ENCODE measurements around the gene SMURF1. TPM values are rescaled to one million over a fixed set of nuclear protein-coding genes. Genes with fewer than 3 reads are reported as not detected.

Gene SMURF1
- total RNA-seq, 4 donors from 2014 or later, result 26.8 to 44.7 (median 31.5) TPM

DNA sequence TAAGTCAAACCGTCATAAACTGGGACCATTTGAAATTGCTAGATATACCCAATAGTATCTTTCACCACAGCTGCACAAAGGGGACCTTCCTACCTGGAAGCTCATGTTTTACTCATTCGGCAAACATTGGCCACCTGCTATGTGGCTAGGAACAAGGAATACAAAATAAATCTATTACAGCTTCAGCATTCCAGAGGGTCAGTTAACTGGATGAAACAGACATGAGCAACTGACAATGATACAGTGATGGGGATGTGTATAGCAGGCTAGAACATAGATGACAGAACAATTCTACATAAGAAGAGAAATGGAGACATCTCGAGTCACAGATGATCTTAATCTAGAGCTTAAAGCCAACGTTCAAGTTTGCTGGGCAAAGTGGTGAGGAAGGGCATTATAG, 3.1 kb upstream of the SMURF1 start:
- 78 to 79% methylated on average over 4 of the region's 4 CpGs for WGBS, 2 donors
- DNase-seq (ENCODE audit: low spot score in 2 of 2), result no peak
- intact Hi-C loops (cut with DNase I; ENCODE audit: low total_unique reads), result no loop called here
- TF ChIP-seq POLR2A (IDR thresholded peaks at IDR 0.05), result no peak
- TF ChIP-seq, protein P1, sequence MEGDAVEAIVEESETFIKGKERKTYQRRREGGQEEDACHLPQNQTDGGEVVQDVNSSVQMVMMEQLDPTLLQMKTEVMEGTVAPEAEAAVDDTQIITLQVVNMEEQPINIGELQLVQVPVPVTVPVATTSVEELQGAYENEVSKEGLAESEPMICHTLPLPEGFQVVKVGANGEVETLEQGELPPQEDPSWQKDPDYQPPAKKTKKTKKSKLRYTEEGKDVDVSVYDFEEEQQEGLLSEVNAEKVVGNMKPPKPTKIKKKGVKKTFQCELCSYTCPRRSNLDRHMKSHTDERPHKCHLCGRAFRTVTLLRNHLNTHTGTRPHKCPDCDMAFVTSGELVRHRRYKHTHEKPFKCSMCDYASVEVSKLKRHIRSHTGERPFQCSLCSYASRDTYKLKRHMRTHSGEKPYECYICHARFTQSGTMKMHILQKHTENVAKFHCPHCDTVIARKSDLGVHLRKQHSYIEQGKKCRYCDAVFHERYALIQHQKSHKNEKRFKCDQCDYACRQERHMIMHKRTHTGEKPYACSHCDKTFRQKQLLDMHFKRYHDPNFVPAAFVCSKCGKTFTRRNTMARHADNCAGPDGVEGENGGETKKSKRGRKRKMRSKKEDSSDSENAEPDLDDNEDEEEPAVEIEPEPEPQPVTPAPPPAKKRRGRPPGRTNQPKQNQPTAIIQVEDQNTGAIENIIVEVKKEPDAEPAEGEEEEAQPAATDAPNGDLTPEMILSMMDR (IDR thresholded peaks at IDR 0.05), result no peak
- H3K4me3 ChIP-seq (ENCODE audit: low read depth, poor library complexity, severe bottlenecking), result no peak overlapping the region

DNA sequence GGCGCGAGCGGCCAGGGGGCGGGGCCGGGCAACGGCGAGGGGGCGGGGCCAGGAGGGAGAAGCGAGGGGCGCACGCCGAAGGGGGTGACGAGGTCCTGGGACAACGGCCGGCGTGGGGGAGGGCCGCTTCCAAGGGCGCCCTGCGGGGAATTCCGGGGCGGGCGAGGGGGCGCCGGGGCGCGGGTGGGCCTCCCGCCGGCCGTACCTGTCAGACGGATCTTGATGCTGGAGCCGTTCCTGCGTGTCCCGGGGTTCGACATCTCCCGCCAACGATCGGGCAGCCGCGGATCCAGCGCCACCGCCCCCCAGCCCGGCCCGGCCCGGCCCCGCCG, 421 bp downstream of the SMURF1 start:
- H3K4me3 ChIP-seq (ENCODE audit: low read depth, poor library complexity, severe bottlenecking), result peak overlapping the region; percentile 95
- DNase-seq (ENCODE audit: low spot score in 2 of 2), result no peak
- no peak for TF ChIP-seq POLR2A (IDR thresholded peaks at IDR 0.05)
- TF ChIP-seq, protein P1 (IDR thresholded peaks at IDR 0.05), result no peak
- WGBS, 2 donors, result 0 to 2% methylated on average over 3 to 37 of the region's 46 CpGs
- intact Hi-C loops (cut with DNase I; ENCODE audit: low total_unique reads), result no loop called here

DNA sequence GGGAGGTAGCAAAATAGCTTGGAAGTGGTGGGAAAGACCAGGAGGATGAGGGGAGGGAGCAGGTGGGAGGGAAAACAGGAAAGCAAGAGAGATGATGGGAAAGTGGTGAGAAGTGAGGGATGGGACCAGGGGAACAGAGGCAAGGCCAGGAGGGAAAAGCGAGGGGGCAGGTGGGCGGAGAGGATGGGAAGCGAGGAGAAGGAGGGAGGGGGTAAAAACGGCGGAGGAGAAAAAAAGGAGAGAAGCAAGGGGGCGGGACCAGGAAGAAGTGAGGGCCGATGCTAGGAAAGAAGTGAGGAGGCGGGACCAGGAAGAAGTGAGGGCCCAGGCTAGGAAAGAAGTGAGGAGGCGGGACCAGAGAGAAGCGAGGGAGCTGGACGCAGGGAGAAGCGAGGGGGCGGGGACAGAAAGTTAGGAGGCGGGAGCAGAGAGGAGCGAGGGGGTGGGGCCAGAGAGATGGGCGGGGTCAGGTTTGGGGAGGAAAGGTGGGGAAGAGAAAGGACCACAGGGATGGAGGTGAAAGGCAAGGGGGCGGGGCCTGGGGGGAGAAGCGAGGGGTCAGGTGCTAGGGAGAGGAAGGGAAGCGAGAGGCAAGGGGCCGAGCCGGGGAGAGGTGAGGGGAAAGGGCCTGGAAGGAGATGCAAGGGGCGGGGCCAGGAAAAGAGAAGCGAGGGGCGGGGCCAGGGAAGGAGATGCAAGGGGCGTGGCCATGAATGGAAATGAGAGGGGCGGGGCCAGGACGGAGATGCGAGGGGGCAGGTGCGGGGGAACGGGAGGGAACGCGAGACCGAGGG, 984 bp downstream of the SMURF1 start:
- TF ChIP-seq, protein P1 (IDR thresholded peaks at IDR 0.05), result no peak
- no peak for TF ChIP-seq POLR2A (IDR thresholded peaks at IDR 0.05)

DNA sequence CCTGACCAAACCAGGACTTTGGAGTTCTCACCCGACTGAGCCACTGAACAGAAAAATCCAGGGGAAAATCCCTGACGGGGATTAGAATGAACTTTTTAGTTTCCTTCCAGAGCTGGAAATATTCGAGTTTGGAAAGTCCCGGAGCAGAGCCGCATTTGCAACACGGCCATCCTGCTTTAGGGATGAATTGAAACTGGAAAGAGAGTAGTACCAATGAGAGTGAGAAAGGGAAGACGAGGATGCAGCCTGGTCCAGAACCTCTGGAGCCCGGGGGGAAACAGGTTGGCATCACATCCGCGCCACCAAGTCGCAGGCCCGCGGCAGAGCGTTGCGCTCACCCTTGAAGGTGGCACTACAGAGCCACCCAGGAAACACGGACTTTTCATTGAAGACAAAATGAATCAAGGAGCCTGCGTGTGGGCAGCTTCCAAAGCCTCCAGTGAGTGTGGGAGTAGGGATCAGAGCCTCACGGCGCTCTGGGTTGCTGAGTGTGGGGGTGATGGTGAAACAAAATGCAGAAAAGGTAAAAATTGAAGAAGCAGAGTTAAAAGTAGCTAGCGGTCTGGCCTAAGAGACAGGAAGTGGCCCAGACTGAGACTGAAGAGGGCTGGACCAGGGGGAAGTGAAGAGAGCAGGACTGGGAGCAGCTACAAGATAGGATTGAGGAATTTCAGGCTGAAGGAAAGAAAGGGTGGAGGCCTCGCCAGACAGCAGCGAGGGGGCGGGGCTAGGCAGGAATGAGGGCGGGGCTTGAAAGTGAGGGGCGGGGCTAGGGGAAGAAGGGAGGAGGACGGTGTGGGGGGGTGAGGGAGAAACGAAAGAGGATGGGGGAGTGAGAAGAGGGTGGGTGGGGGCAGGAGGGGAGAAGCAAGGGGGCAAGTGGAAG, 1.8 kb downstream of the SMURF1 start:
- peak; percentile 61 to 92 for DNase-seq (ENCODE audit: low spot score in 2 of 2)
- H3K4me3 ChIP-seq (ENCODE audit: low read depth, poor library complexity, severe bottlenecking), result peak overlapping the region; percentile 95
- TF ChIP-seq POLR2A (IDR thresholded peaks at IDR 0.05), result no peak
- TF ChIP-seq, protein P1 (IDR thresholded peaks at IDR 0.05), result no peak
- 5 to 7% methylated on average over 27 of the region's 27 CpGs for WGBS, 2 donors
- intact Hi-C loops (cut with DNase I; ENCODE audit: low total_unique reads), result no loop called here

More for the DNA sequence above, 984 bp downstream of the SMURF1 start:
- DNase-seq (ENCODE audit: low spot score in 2 of 2), result peak; percentile 96 to 99
- WGBS, 2 donors, result 5 to 8% methylated on average over 29 to 33 of the region's 33 CpGs
- H3K4me3 ChIP-seq (ENCODE audit: low read depth, poor library complexity, severe bottlenecking), result peak overlapping the region; percentile 95
- intact Hi-C loops (cut with DNase I; ENCODE audit: low total_unique reads), result no loop called here

DNA sequence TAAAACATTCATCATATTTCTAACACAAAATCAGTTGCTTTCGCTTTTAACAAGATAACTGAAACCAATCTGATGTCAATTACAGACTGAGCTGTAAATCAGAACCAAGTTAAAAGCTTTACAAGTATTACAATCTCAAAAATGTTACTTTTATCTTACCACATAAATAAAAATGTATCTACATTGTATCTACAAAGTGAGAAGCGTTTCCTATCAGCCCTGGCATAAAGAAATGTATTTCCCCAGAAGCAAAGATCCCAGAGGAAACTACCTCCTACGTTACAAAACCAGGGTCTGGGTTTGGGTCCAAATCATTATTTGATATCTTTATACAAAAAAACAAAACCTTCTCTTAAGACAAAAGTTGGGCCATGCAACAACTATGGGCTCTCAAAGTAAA, 2.6 kb downstream of the SMURF1 start:
- no peak for TF ChIP-seq POLR2A (IDR thresholded peaks at IDR 0.05)
- TF ChIP-seq, protein P1 (IDR thresholded peaks at IDR 0.05), result no peak
- intact Hi-C loops (cut with DNase I; ENCODE audit: low total_unique reads), result no loop called here
- 17 to 20% methylated on average over 3 of the region's 3 CpGs for WGBS, 2 donors
- DNase-seq (ENCODE audit: low spot score in 2 of 2), result no peak
- peak overlapping the region; percentile 29 for H3K4me3 ChIP-seq (ENCODE audit: low read depth, poor library complexity, severe bottlenecking)
